Urinary bladder (tissue), 4 donors: ENCODE data around the gene NMS. TPM values are rescaled to one million over a fixed set of nuclear protein-coding genes. Genes with fewer than 3 reads are reported as not detected.

Source experiments
- DNase-seq: peaks from one replicate; pipeline ENCODE4 v3.0.0-alpha.2; 2015; ENCODE audit errors: extremely low spot score
- H3K27ac ChIP-seq: one replicate; pipeline ENCODE4 v1.5.1; 2013; ENCODE audit warnings: low read depth, mild to moderate bottlenecking, moderate library complexity
- H3K36me3 ChIP-seq: one replicate; pipeline ENCODE4 v1.6.1; 2013; ENCODE audit warnings: mild to moderate bottlenecking, moderate library complexity; ENCODE audit not compliant: insufficient read depth
- H3K4me1 ChIP-seq: one replicate; pipeline ENCODE4 v1.6.1; 2013; ENCODE audit warnings: mild to moderate bottlenecking, moderate library complexity; ENCODE audit not compliant: insufficient read depth
- H3K4me3 ChIP-seq: one replicate; pipeline ENCODE4 v1.5.1; 2013; ENCODE audit warnings: low read depth, low read length
- WGBS: extraction: QIAGEN DNeasy Blood & Tissue Kit; methylation state at CpG from one replicate; pipeline ENCODE4 v1.1.7; 2013; 5-methylcytosine and 5-hydroxymethylcytosine counted together
- polyA plus RNA-seq: library from polyadenylated mRNA; stranded (reverse); fragments of 200-250 nt; gene quantifications from one replicate; pipeline ENCODE4 v1.2.3, GENCODE V29; 2013
- total RNA-seq: library from RNA; depleted of rRNA; stranded (reverse); fragments of >200 nt; gene quantifications from one replicate; pipeline ENCODE4 v1.2.3, GENCODE V29; 2014
- donor health status: healthy with polysubstance abuse.
- donor health status: healthy.

NMS gene
- total RNA-seq (not detected), polyA plus RNA-seq (not detected)

GRCh38 chr2:100470182-100470581 lies at the start of gene NMS:
NMS (plus strand) TSS chr2:100470482; CDS start chr2:100470489, 7 bp downstream.
- no peak for DNase-seq
- 87% methylated on average over 7 of the region's 7 CpGs for WGBS
- Histone ChIP-seq H3K4me3 (no peak within 1 kb of the TSS), H3K36me3 (no peaks in the 10 kb centered on the region), H3K27ac (no peak within 1 kb of the TSS), H3K4me1 (no peaks in the 10 kb centered on the region)

GRCh38 chr2:100422320-100423055 lies 47.8 kb upstream of the NMS start:
- Histone ChIP-seq H3K27ac (no peak overlapping the region), H3K4me3 (no peak overlapping the region), H3K36me3 (no peaks in the 10 kb centered on the region), H3K4me1 (no peaks in the 10 kb centered on the region)
- DNase-seq = no peak
- WGBS = 70% methylated on average over 4 of the region's 4 CpGs

GRCh38 chr2:100423631-100424030 lies 46.7 kb upstream of the NMS start:
- Histone ChIP-seq H3K27ac (no peak overlapping the region), H3K4me3 (no peak overlapping the region), H3K4me1 (no peaks in the 10 kb centered on the region), H3K36me3 (no peaks in the 10 kb centered on the region)
- DNase-seq = no peak
- WGBS = 65% methylated on average over 1 of the region's 1 CpG

GRCh38 chr2:100424277-100424875 lies 45.9 kb upstream of the NMS start:
- H3K4me3 ChIP-seq = no peak overlapping the region
- no peaks in the 10 kb centered on the region for H3K4me1 ChIP-seq
- no peak overlapping the region for H3K27ac ChIP-seq
- 75% methylated on average over 4 of the region's 4 CpGs for WGBS
- H3K36me3 ChIP-seq = no peaks in the 10 kb centered on the region
- DNase-seq = no peak

- H3K4me1 ChIP-seq = no peaks in the 10 kb centered on the region
- no peaks in the 10 kb centered on the region for H3K36me3 ChIP-seq
- no peak for DNase-seq
- H3K27ac ChIP-seq = no peak overlapping the region
- 56% methylated on average over 4 of the region's 4 CpGs for WGBS
- H3K4me3 ChIP-seq = no peak overlapping the region
Measured at GRCh38 chr2:100425107-100425506, 45.2 kb upstream of the NMS start.

- WGBS = 81% methylated on average over 15 of the region's 15 CpGs
- Histone ChIP-seq H3K4me1 (no peaks in the 10 kb centered on the region), H3K4me3 (no peak overlapping the region), H3K27ac (no peak overlapping the region), H3K36me3 (no peaks in the 10 kb centered on the region)
- no peak for DNase-seq
Measured at GRCh38 chr2:100425573-100426383, 44.5 kb upstream of the NMS start.

GRCh38 chr2:100426384-100426720 lies 43.9 kb upstream of the NMS start:
- Histone ChIP-seq H3K4me1 (no peaks in the 10 kb centered on the region), H3K27ac (no peak overlapping the region), H3K36me3 (no peaks in the 10 kb centered on the region), H3K4me3 (no peak overlapping the region)
- WGBS = 90% methylated on average over 18 of the region's 18 CpGs
- no peak for DNase-seq

GRCh38 chr2:100427111-100427510 lies 43.2 kb upstream of the NMS start:
- no peak overlapping the region for H3K27ac ChIP-seq
- no peaks in the 10 kb centered on the region for H3K4me1 ChIP-seq
- 92% methylated on average over 12 of the region's 12 CpGs for WGBS
- no peak overlapping the region for H3K4me3 ChIP-seq
- H3K36me3 ChIP-seq = no peaks in the 10 kb centered on the region
- DNase-seq = no peak

GRCh38 chr2:100427627-100428258 lies 42.5 kb upstream of the NMS start:
- no peaks in the 10 kb centered on the region for H3K36me3 ChIP-seq
- 45% methylated on average over 11 of the region's 11 CpGs for WGBS
- no peaks in the 10 kb centered on the region for H3K4me1 ChIP-seq
- no peak overlapping the region for H3K27ac ChIP-seq
- no peak for DNase-seq
- no peak overlapping the region for H3K4me3 ChIP-seq

GRCh38 chr2:100429726-100430125 lies 40.6 kb upstream of the NMS start:
- DNase-seq = no peak
- no peaks in the 10 kb centered on the region for H3K4me1 ChIP-seq
- no peak overlapping the region for H3K27ac ChIP-seq
- H3K36me3 ChIP-seq = no peaks in the 10 kb centered on the region
- no peak overlapping the region for H3K4me3 ChIP-seq
- 52% methylated on average over 1 of the region's 1 CpG for WGBS

GRCh38 chr2:100437751-100438150 lies 32.5 kb upstream of the NMS start:
- no peaks in the 10 kb centered on the region for H3K4me1 ChIP-seq
- H3K4me3 ChIP-seq = no peak overlapping the region
- no peaks in the 10 kb centered on the region for H3K36me3 ChIP-seq
- 81% methylated on average over 8 of the region's 8 CpGs for WGBS
- no peak for DNase-seq
- no peak overlapping the region for H3K27ac ChIP-seq

- no peaks in the 10 kb centered on the region for H3K36me3 ChIP-seq
- DNase-seq = no peak
- no peak overlapping the region for H3K4me3 ChIP-seq
- WGBS = 75% methylated on average over 2 of the region's 2 CpGs
- H3K27ac ChIP-seq = no peak overlapping the region
- H3K4me1 ChIP-seq = no peaks in the 10 kb centered on the region
Measured at GRCh38 chr2:100446696-100447095, 23.6 kb upstream of the NMS start.

- H3K27ac ChIP-seq = no peak overlapping the region
- no peaks in the 10 kb centered on the region for H3K36me3 ChIP-seq
- no peak for DNase-seq
- no peak overlapping the region for H3K4me3 ChIP-seq
- 85% methylated on average over 5 of the region's 5 CpGs for WGBS
- no peaks in the 10 kb centered on the region for H3K4me1 ChIP-seq
Measured at GRCh38 chr2:100451092-100451491, 19.2 kb upstream of the NMS start.
